Stimulated activated naive CD4-positive, alpha-beta T cell (primary cell): ENCODE data around the gene IFITM10.

Experiments
- DNase-seq, 6 experiments: peaks; one replicate each; lab custom pipeline; 2025; lab: John Stamatoyannopoulos, UW

Gene IFITM10

GRCh38 chr11:1740786-1741530, 9.4 kb downstream of the IFITM10 start:
- DNase-seq, result no peak

GRCh38 chr11:1739576-1739975, 10.8 kb downstream of the IFITM10 start:
- DNase-seq, result no peak

- no peak for DNase-seq
These were observed 12.0 kb downstream of the IFITM10 start for GRCh38 chr11:1738380-1738779.

- DNase-seq, result no peak
These were observed 13.2 kb downstream of the IFITM10 start for GRCh38 chr11:1737080-1737757.

GRCh38 chr11:1736447-1736992, 13.9 kb downstream of the IFITM10 start:
- no peak for DNase-seq

- DNase-seq, result no peak
These were observed 15.1 kb downstream of the IFITM10 start for GRCh38 chr11:1735271-1735670.

GRCh38 chr11:1734641-1735081, 15.7 kb downstream of the IFITM10 start:
- no peak for DNase-seq

- DNase-seq, result no peak
These were observed 16.4 kb downstream of the IFITM10 start for GRCh38 chr11:1733716-1734640.

GRCh38 chr11:1733009-1733715, 17.2 kb downstream of the IFITM10 start:
- no peak for DNase-seq

- DNase-seq, result no peak
These were observed 17.9 kb downstream of the IFITM10 start for GRCh38 chr11:1732418-1733008.

GRCh38 chr11:1731451-1732059, 18.8 kb downstream of the IFITM10 start:
- no peak for DNase-seq

- DNase-seq, result no peak
These were observed 20.3 kb downstream of the IFITM10 start for GRCh38 chr11:1730059-1730629.

GRCh38 chr11:1729692-1730011, 20.7 kb downstream of the IFITM10 start:
- no peak for DNase-seq

- no peak for DNase-seq
These were observed 21.3 kb downstream of the IFITM10 start for GRCh38 chr11:1728931-1729691.

GRCh38 chr11:1728301-1728700, 22.1 kb downstream of the IFITM10 start:
- no peak for DNase-seq

GRCh38 chr11:1727861-1728260, 22.5 kb downstream of the IFITM10 start:
- DNase-seq, result no peak

GRCh38 chr11:1727096-1727690, 23.2 kb downstream of the IFITM10 start:
- DNase-seq, result no peak

- DNase-seq, result no peak
These were observed 30.6 kb downstream of the IFITM10 start for GRCh38 chr11:1719781-1720180.

GRCh38 chr11:1718326-1718725, 32.1 kb downstream of the IFITM10 start:
- DNase-seq, result no peak
